Activated CD4-positive, alpha-beta T cell treated with anti-CD3 and anti-CD28 coated beads for 36 hours (primary cell): ENCODE measurements around the gene SYN1. TPM values are rescaled to one million over a fixed set of nuclear protein-coding genes. Genes with fewer than 3 reads are reported as not detected.
"Not testable (repeated sequence)": the region's sequence is repeated elsewhere in the genome, so short reads cannot be mapped to it uniquely, and the experiment has no call there.

Experiments used
- ATAC-seq: fragments of 200-7000 bp; cut with Tn5 transposase; one replicate; pipeline ENCODE4 v1.10.0; 2021; ENCODE audit warnings: mild to moderate bottlenecking, moderate library complexity
- CTCF ChIA-PET: fragments of 350-600 bp; sonication (Branson Sonifier 250); formaldehyde crosslinking; loops from one replicate; lab custom pipeline; 2021; ENCODE audit warnings: antibody characterized with exemption; lab: Charles Lee
- POLR2A ChIA-PET: fragments of 350-600 bp; sonication (Branson Sonifier 250); formaldehyde crosslinking; loops from one replicate; lab custom pipeline; 2021; ENCODE audit warnings: antibody characterized with exemption, inconsistent platforms; lab: Charles Lee
- DNase-seq: peaks from one replicate; pipeline ENCODE4 v3.0.0-alpha.2; 2020
- H3K27ac Mint-ChIP-seq: one replicate; pipeline ENCODE4 v1.8.0; 2021; ENCODE audit warnings: mixed read lengths
- H3K27me3 Mint-ChIP-seq: one replicate; pipeline ENCODE4 v1.8.0; 2021; ENCODE audit warnings: mixed read lengths
- H3K36me3 Mint-ChIP-seq: one replicate; pipeline ENCODE4 v1.8.0; 2021; ENCODE audit warnings: low read depth, mixed read lengths
- H3K4me1 Mint-ChIP-seq: one replicate; pipeline ENCODE4 v1.8.0; 2021; ENCODE audit warnings: mixed read lengths
- H3K4me3 Mint-ChIP-seq: one replicate; pipeline ENCODE4 v1.8.0; 2021; ENCODE audit warnings: mild to moderate bottlenecking, moderate library complexity, mixed read lengths
- H3K9me3 Mint-ChIP-seq: one replicate; pipeline ENCODE4 v1.8.0; 2021; ENCODE audit warnings: low read depth, mixed read lengths
- intact Hi-C, 2 experiments: fragments of 100-400 bp; cut with DNase I in 1 of 2; cut with micrococcal nuclease in 1 of 2; formaldehyde crosslinking; loops; one replicate each; pipeline versions ENCODE4 v1.14.2 to v1.15.1; 2022 to 2024; cut with DNase I, micrococcal nuclease
- total RNA-seq, 2 experiments: library from RNA; stranded (reverse); gene quantifications; one replicate each; pipeline ENCODE4 v1.2.3, GENCODE V29; 2021

Gene SYN1
- under 1 TPM; 0.82 to 0.98 TPM for total RNA-seq

DNA sequence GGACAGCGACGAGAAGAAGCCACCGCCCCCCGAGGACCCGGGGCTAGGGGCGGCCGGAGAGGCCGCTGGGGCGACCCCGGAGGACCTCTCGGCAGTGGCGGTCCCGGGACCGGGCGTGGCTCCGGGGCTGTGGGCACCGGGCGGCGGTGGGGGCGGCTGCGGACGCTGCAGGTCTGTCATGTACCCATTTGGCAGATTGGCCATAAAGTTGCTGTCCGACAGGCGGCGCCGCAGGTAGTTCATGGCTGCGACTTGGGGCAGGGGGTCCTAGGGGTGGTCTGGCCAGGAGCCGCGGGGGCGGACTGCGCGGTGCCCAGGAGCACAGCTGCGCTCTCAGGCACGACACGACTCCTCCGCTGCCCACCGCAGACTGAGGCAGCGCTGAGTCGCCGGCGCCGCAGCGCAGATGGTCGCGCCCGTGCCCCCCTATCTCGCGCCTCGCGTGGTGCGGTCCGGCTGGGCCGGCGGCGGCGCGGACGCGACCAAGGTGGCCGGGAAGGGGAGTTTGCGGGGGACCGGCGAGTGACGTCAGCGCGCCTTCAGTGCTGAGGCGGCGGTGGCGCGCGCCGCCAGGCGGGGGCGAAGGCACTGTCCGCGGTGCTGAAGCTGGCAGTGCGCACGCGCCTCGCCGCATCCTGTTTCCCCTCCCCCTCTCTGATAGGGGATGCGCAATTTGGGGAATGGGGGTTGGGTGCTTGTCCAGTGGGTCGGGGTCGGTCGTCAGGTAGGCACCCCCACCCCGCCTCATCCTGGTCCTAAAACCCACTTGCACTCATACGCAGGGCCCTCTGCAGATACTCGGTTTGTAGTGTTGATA is at the start of gene SYN1:
Gene SYN1 (minus strand): TSS at position 372 of the 817 bp plus-strand sequence. CDS start 129 bp downstream, at position 243.
- DNase-seq (peak; percentile 89), ATAC-seq (peak; percentile 78)
- intact Hi-C loops = loop anchor here (1.0 to 5.0 kb wide), 3 partner anchors 37 to 58 kb away; partner anchors contain the start of genes ARAF (in 1 of the 2) and TIMP1 (in 1 of the 2)
- ChIA-PET POLR2A (no interaction called here), CTCF (no interaction called here)
- H3K4me3 Mint-ChIP-seq = peak within 1 kb of the TSS; percentile 45
- H3K27me3 Mint-ChIP-seq = no peaks in the 10 kb centered on the region
- no peak within 1 kb of the TSS for H3K27ac Mint-ChIP-seq
- no peaks in the 10 kb centered on the region for H3K9me3 Mint-ChIP-seq
- H3K36me3 Mint-ChIP-seq = no peaks in the 10 kb centered on the region
- peaks cover 13% of the 10 kb centered on the region for H3K4me1 Mint-ChIP-seq

DNA sequence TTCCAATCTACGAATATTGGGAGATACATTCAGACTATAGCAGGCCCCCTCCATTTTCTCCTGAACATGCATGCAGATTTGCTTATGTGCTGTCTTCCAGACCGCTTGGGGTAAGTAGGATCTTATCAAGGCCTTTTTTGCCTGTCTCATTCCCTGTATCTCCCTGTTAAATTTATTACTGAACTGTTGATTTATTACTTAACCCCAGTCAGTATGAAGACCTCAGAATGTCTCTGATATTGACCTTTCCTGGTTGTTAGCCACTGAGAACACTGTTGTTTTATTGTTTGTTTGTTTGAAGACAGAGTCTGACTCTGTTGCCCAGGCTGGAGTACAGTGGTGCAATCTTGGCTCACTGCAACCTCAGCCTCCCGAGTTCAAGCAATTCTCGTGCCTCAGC is 46.1 kb upstream of the SYN1 start:
- ATAC-seq, H3K27ac Mint-ChIP-seq, POLR2A ChIA-PET, H3K9me3 Mint-ChIP-seq, H3K4me3 Mint-ChIP-seq, CTCF ChIA-PET, H3K36me3 Mint-ChIP-seq, DNase-seq, H3K27me3 Mint-ChIP-seq: not testable (repeated sequence)
- peaks cover 25% of the 10 kb centered on the region for H3K4me1 Mint-ChIP-seq
- intact Hi-C loops = loop anchor here in 1 of 2 experiments (2.0 kb wide), 1 partner anchor 57 kb away; no protein-coding TSS in a partner anchor

GRCh38 chrX:47664737-47665136 is 45.1 kb upstream of the SYN1 start:
- no peaks in the 10 kb centered on the region for H3K9me3 Mint-ChIP-seq
- H3K4me1 Mint-ChIP-seq = peaks cover 28% of the 10 kb centered on the region
- DNase-seq (no peak), ATAC-seq (no peak)
- peak overlapping the region; percentile 69 for H3K27ac Mint-ChIP-seq
- CTCF ChIA-PET = no interaction called here
- H3K4me3 Mint-ChIP-seq = no peak overlapping the region
- no peaks in the 10 kb centered on the region for H3K27me3 Mint-ChIP-seq
- intact Hi-C loops = loop anchor here in 1 of 2 experiments (2.0 kb wide), 1 partner anchor 58 kb away; no protein-coding TSS in a partner anchor
- POLR2A ChIA-PET = no interaction called here
- H3K36me3 Mint-ChIP-seq = peaks cover 9% of the 10 kb centered on the region

- peaks cover 39% of the 10 kb centered on the region for H3K4me1 Mint-ChIP-seq
- ChIA-PET POLR2A (interaction anchor here (0.6 to 1.1 kb wide), 4 partner anchors 12 to 429 kb away, joined by 3 to 9 read pairs (median 6); partner anchors contain the start of genes ELK1 and USP11), CTCF (interaction anchor here (1.0 kb wide), 1 partner anchor 83 kb away, joined by 6 read pairs; no protein-coding TSS in a partner anchor)
- ATAC-seq (peak; percentile 33), DNase-seq (peak; percentile 76)
- H3K27ac Mint-ChIP-seq = peak overlapping the region; percentile 94
- peak overlapping the region; percentile 41 for H3K4me3 Mint-ChIP-seq
- intact Hi-C loops = loop anchor here (1.0 kb wide), 2 partner anchors 12 to 43 kb away; partner anchors contain the start of genes ELK1 (in 1 of the 2) and SYN1 (in 1 of the 2)
- H3K9me3 Mint-ChIP-seq = no peaks in the 10 kb centered on the region
- H3K36me3 Mint-ChIP-seq = peaks cover 19% of the 10 kb centered on the region
- H3K27me3 Mint-ChIP-seq = no peaks in the 10 kb centered on the region
These were observed 42.5 kb upstream of the SYN1 start for GRCh38 chrX:47662144-47662657.

DNA sequence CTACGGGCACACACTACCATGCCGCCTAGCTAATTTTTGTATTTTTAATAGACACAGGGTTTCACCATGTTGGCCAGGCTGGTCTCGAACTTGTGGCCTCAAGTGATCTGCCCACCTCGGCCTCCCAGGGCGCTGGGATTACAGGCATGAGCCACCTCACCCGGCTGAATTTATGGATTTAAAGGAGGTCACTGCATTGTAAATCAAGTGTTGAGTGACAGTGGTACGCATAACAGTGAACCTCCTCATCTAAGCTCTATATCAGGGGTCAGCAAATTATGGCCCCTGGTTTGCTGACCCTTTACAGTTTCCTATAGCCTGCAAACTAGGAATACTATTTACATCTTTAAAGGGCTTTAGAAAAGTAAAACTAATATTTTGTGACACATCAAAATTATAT is 41.9 kb upstream of the SYN1 start:
- ChIA-PET CTCF (interaction anchor here (1.0 kb wide), 1 partner anchor 82 kb away, joined by 6 read pairs; no protein-coding TSS in a partner anchor), POLR2A (interaction anchor here (0.6 to 1.1 kb wide), 3 partner anchors 11 to 428 kb away, joined by 3 to 9 read pairs (median 4); partner anchors contain the start of genes ELK1 and USP11)
- Mint-ChIP-seq H3K27ac (peak overlapping the region; percentile 94), H3K4me3 (no peak overlapping the region), H3K27me3 (no peaks in the 10 kb centered on the region), H3K4me1 (peaks cover 45% of the 10 kb centered on the region), H3K36me3 (peaks cover 25% of the 10 kb centered on the region), H3K9me3 (no peaks in the 10 kb centered on the region)
- DNase-seq (no peak), ATAC-seq (no peak)
- intact Hi-C loops = no loop called here

DNA sequence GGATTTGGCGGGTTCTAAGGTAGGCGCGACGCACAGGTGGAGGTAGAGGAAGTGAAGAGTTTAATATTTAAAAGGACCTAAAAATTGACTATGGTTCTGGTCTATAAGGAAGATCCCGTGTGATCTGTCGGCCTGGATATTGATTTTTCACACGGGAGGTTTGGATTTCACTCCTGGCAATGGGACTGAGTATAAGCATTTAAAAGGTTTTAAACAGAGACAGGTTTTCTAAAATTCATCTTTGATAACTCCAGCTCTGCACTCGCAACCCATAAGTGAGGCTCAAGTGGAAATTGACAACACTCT is 39.7 kb upstream of the SYN1 start:
- Mint-ChIP-seq H3K27ac (peak overlapping the region; percentile 94), H3K4me1 (peaks cover 54% of the 10 kb centered on the region), H3K4me3 (peak overlapping the region; percentile 86), H3K27me3 (no peaks in the 10 kb centered on the region), H3K36me3 (peaks cover 41% of the 10 kb centered on the region), H3K9me3 (no peaks in the 10 kb centered on the region)
- CTCF ChIA-PET = interaction anchor here (0.6 kb wide), 1 partner anchor 914 kb away, joined by 3 read pairs; no protein-coding TSS in a partner anchor
- DNase-seq (no peak), ATAC-seq (no peak)
- POLR2A ChIA-PET = no interaction called here
- intact Hi-C loops = loop anchor here (1.0 to 10.0 kb wide), 14 partner anchors 77 to 1255 kb away; partner anchors contain the start of genes RBM10 (in 2 of the 2), HDAC6 (in 1 of the 2), NDUFB11 (in 1 of the 2) and PIM2 (in 1 of the 2)

GRCh38 chrX:47658684-47659420 is 39.2 kb upstream of the SYN1 start, which contains the start of gene UXT:
Gene UXT (minus strand): TSS chrX:47659180. CDS start chrX:47658927, 253 bp downstream.
- ATAC-seq = peak; percentile 83
- intact Hi-C loops = loop anchor here (1.0 to 10.0 kb wide), 17 partner anchors 9 to 1256 kb away; partner anchors contain the start of genes ELK1 (in 2 of the 2), RBM10 (in 2 of the 2), ARAF (in 1 of the 2) and HDAC6 (in 1 of the 2)
- ChIA-PET POLR2A (no interaction called here), CTCF (interaction anchor here (0.6 kb wide), 1 partner anchor 915 kb away, joined by 3 read pairs; no protein-coding TSS in a partner anchor)
- Mint-ChIP-seq H3K4me3 (peak within 1 kb of the TSS; percentile 86), H3K27ac (peak within 1 kb of the TSS; percentile 94), H3K36me3 (peaks cover 42% of the 10 kb centered on the region), H3K27me3 (no peaks in the 10 kb centered on the region), H3K4me1 (peaks cover 52% of the 10 kb centered on the region), H3K9me3 (no peaks in the 10 kb centered on the region)
- DNase-seq = peak; percentile 96

DNA sequence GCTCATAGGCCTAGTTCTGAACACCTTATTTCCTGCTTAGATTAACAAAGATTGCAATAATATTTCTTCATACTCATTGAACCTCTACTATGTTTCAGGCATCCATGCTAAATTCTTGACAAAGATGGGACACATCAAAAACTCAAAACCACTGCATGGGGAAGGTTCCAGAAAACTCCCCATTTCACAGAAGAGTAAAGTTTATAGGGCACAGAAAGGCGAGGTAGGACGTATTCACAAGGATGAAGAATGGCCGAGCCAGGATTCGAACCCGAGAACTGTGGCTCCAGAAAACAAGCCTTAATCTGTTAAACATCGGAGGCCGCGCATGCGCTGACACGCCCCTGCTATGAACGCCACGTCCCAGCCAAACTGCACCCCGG is 38.6 kb upstream of the SYN1 start:
- ChIA-PET CTCF (no interaction called here), POLR2A (no interaction called here)
- ATAC-seq (no peak), DNase-seq (no peak)
- H3K27ac Mint-ChIP-seq = peak overlapping the region; percentile 94
- H3K4me1 Mint-ChIP-seq = peaks cover 48% of the 10 kb centered on the region
- H3K9me3 Mint-ChIP-seq = no peaks in the 10 kb centered on the region
- intact Hi-C loops = loop anchor here (1.0 to 10.0 kb wide), 13 partner anchors 8 to 1257 kb away; partner anchors contain the start of genes ELK1 (in 2 of the 2), ARAF (in 1 of the 2), HDAC6 (in 1 of the 2) and NDUFB11 (in 1 of the 2)
- peak overlapping the region; percentile 86 for H3K4me3 Mint-ChIP-seq
- H3K27me3 Mint-ChIP-seq = no peaks in the 10 kb centered on the region
- peaks cover 46% of the 10 kb centered on the region for H3K36me3 Mint-ChIP-seq

- H3K4me3 Mint-ChIP-seq = peak overlapping the region; percentile 92
- H3K9me3 Mint-ChIP-seq = no peaks in the 10 kb centered on the region
- peak overlapping the region; percentile 84 for H3K27ac Mint-ChIP-seq
- ChIA-PET CTCF (interaction anchor here (1.0 kb wide), 1 partner anchor 94 kb away, joined by 4 read pairs; no protein-coding TSS in a partner anchor), POLR2A (interaction anchor here (0.6 to 1.5 kb wide), 3 partner anchors 11 to 370 kb away, joined by 3 to 9 read pairs (median 3); no protein-coding TSS in a partner anchor)
- no peak for ATAC-seq
- intact Hi-C loops = loop anchor here (2.0 to 10.0 kb wide), 9 partner anchors 89 to 1264 kb away; partner anchors contain the start of genes ARAF (in 2 of the 2), CDK16 (in 1 of the 2), HDAC6 (in 1 of the 2) and NDUFB11 (in 1 of the 2)
- H3K27me3 Mint-ChIP-seq = no peaks in the 10 kb centered on the region
- DNase-seq = no peak
- peaks cover 50% of the 10 kb centered on the region for H3K4me1 Mint-ChIP-seq
- peaks cover 68% of the 10 kb centered on the region for H3K36me3 Mint-ChIP-seq
These were observed 31.6 kb upstream of the SYN1 start for GRCh38 chrX:47651043-47651905.
